Measurements from ENCODE around the gene SHISA5.

DNA sequence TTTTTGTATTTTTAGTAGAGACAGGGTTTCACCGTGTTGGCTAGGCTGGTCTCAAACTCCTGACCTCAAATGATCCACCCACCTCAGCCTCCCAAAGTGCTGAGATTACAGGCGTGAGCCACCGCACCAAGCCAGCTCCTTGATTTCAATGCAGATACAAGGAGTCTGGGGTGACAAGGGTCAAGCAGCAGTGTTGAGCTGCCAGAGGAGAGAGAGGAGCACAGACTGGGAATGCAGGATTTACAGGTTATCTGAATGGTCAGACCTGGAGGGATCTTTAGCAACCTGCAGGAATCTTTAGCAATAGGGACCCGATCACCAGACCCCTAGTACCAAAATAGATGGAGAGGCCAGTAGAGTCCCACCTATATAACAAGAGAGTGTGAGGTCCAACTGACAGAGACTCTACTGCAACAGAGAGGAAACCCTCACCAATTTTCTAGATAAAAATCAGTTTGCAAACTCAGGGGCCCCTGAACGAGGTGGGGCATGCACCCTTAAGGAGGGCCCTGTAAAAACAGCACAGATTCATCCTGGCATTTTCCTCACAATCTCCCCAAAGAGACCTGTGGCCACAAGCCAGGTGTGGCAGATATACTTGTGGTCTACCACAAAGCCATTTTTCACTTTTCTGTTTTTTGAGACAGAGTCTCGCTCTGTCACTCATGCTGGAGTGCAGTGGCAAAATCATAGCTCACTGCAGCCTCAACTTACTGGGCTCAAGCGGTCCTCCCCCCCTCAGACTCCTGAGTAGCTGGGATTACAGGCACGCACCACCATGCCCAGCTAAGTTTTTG is 10.7 kb upstream of the SHISA5 start:
- TF ChIP-seq PATZ1 (CRISPR knock-in tag; IDR thresholded peaks at IDR 0.05; ENCODE audit: borderline replicate concordance) (no peak), BACH2 (CRISPR knock-in tag; IDR thresholded peaks at IDR 0.05; ENCODE audit: borderline replicate concordance) (no peak), GLIS3 (CRISPR knock-in tag; IDR thresholded peaks at IDR 0.05) (no peak), ISL1 (CRISPR knock-in tag; IDR thresholded peaks at IDR 0.05) (no peak), ZFP30 (CRISPR knock-in tag; IDR thresholded peaks at IDR 0.05) (no peak), ZNF565 (CRISPR knock-in tag; conservative IDR thresholded peaks at IDR 0.05; ENCODE audit: low read depth) (no peak), TOX (CRISPR knock-in tag; IDR thresholded peaks at IDR 0.05; ENCODE audit: borderline replicate concordance) (no peak)
- TF ChIP-seq, protein P1, sequence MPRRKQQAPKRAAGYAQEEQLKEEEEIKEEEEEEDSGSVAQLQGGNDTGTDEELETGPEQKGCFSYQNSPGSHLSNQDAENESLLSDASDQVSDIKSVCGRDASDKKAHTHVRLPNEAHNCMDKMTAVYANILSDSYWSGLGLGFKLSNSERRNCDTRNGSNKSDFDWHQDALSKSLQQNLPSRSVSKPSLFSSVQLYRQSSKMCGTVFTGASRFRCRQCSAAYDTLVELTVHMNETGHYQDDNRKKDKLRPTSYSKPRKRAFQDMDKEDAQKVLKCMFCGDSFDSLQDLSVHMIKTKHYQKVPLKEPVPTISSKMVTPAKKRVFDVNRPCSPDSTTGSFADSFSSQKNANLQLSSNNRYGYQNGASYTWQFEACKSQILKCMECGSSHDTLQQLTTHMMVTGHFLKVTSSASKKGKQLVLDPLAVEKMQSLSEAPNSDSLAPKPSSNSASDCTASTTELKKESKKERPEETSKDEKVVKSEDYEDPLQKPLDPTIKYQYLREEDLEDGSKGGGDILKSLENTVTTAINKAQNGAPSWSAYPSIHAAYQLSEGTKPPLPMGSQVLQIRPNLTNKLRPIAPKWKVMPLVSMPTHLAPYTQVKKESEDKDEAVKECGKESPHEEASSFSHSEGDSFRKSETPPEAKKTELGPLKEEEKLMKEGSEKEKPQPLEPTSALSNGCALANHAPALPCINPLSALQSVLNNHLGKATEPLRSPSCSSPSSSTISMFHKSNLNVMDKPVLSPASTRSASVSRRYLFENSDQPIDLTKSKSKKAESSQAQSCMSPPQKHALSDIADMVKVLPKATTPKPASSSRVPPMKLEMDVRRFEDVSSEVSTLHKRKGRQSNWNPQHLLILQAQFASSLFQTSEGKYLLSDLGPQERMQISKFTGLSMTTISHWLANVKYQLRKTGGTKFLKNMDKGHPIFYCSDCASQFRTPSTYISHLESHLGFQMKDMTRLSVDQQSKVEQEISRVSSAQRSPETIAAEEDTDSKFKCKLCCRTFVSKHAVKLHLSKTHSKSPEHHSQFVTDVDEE (CRISPR knock-in tag; IDR thresholded peaks at IDR 0.05) = no peak

Data from SK-N-SH treated with all-trans-retinoic acid at 6 μM for 48 hours (cell line).